HEK293T (cell line): ENCODE measurements around the gene BCCIP.

Experiments
- CTCF ChIA-PET: fragments of 350-600 bp; formaldehyde crosslinking; extraction: SDS; loops from one replicate; lab custom pipeline; 2021; ENCODE audit warnings: antibody characterized with exemption, inconsistent platforms; lab: Yijun Ruan, JAX
- POLR2A ChIA-PET: fragments of 350-600 bp; formaldehyde crosslinking; extraction: SDS; loops from one replicate; lab custom pipeline; 2020; ENCODE audit warnings: antibody characterized with exemption, inconsistent platforms; lab: Yijun Ruan, JAX
- DNase-seq: peaks from one replicate; pipeline ENCODE4 v3.0.0; 2012; ENCODE audit warnings: mixed read lengths; ENCODE audit errors: extremely low spot score
- ARNT ChIP-seq: fragments of 450-650 bp; IDR thresholded peaks from 2 replicates; pipeline ENCODE4 v1.6.1; 2017; ENCODE audit warnings: mild to moderate bottlenecking
- BHLHE40 ChIP-seq: fragments of 450-650 bp; IDR thresholded peaks from 2 replicates; pipeline ENCODE4 v1.6.1; 2016; ENCODE audit warnings: mild to moderate bottlenecking, moderate library complexity, borderline replicate concordance
- CTBP1 ChIP-seq: fragments of 450-650 bp; IDR thresholded peaks from 2 replicates; pipeline ENCODE4 v1.6.1; 2016; ENCODE audit warnings: borderline replicate concordance
- ELF4 ChIP-seq: fragments of 450-650 bp; IDR thresholded peaks from 2 replicates; pipeline ENCODE4 v1.6.1; 2017; ENCODE audit warnings: antibody characterized with exemption
- FOXA1 ChIP-seq: fragments of 450-650 bp; IDR thresholded peaks from 2 replicates; pipeline ENCODE4 v1.6.1; 2016; ENCODE audit warnings: mild to moderate bottlenecking
- FOXK2 ChIP-seq: fragments of 450-650 bp; IDR thresholded peaks from 2 replicates; pipeline ENCODE4 v1.6.1; 2016; ENCODE audit warnings: mild to moderate bottlenecking
- FOXM1 ChIP-seq: fragments of 450-650 bp; IDR thresholded peaks from 2 replicates; pipeline ENCODE4 v1.6.1; 2017; ENCODE audit warnings: mild to moderate bottlenecking, borderline replicate concordance
- HDGF ChIP-seq: fragments of 450-650 bp; IDR thresholded peaks from 2 replicates; pipeline ENCODE4 v1.6.1; 2017; ENCODE audit warnings: antibody characterized with exemption, borderline replicate concordance
- L3MBTL2 ChIP-seq: fragments of 450-650 bp; conservative IDR thresholded peaks from 2 replicates; pipeline ENCODE4 v1.6.1; 2016; ENCODE audit warnings: mild to moderate bottlenecking
- LEF1 ChIP-seq: fragments of 450-650 bp; IDR thresholded peaks from 2 replicates; pipeline ENCODE4 v1.6.1; 2017; ENCODE audit warnings: mild to moderate bottlenecking, borderline replicate concordance
- NFRKB ChIP-seq: fragments of 450-650 bp; IDR thresholded peaks from 2 replicates; pipeline ENCODE4 v1.6.1; 2016; ENCODE audit warnings: mild to moderate bottlenecking, moderate library complexity
- SP1 ChIP-seq: fragments of 450-650 bp; IDR thresholded peaks from 2 replicates; pipeline ENCODE4 v1.6.1; 2017
- SUZ12 ChIP-seq: fragments of 450-650 bp; IDR thresholded peaks from 2 replicates; pipeline ENCODE4 v1.6.1; 2016; ENCODE audit warnings: mild to moderate bottlenecking
- TARDBP ChIP-seq: fragments of 450-650 bp; IDR thresholded peaks from 2 replicates; pipeline ENCODE4 v1.6.1; 2016
- ZNF384 ChIP-seq: fragments of 450-650 bp; IDR thresholded peaks from 2 replicates; pipeline ENCODE4 v1.6.1; 2016
- TF ChIP-seq, protein P1 (sequence below): fragments of 450-650 bp; IDR thresholded peaks from 2 replicates; pipeline ENCODE4 v1.6.1; 2016

Gene BCCIP

DNA sequence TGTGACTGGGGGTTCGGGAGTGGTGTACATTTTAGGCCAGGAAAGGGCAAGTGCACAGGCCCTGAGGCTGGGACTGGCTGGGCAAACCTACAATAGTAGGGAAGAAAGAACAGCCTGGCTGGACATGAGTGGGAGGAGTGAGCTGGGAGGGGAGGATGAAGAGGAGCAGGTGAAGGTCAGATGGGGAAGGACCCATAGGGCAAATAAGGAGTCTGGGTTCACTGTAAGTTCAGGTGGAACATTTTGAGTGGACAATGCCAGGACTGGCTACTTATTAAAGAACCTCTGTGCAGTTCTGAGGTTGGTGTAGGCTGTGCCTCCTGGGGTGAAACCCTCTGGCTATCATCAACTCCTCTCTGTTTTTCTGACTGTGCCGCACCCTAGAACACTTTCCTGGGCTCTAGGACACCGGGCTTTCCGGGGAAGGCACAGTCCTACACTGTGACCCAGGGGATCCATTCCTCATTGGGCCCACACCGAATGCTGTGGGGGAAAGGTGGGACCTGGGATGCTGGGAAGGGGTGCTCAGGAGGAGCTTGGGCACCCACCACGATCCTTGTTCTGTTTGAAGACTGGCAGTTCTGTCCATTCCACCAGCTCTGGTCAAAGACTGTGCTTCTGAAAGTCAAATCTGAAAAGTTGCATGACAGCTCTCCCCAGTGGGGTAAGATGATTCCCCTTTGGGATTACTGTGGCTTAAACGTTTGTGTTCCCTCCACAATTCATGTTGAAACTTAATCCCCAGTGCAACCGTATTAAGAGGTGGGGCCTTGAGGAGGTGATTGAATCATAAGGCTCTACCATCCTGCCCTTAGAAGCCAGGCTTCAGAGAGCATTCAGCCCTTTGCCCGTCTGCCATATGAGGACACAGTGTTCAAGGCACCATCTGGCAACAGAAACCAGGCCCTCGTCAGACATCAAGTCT, 43.7 kb upstream of the BCCIP start:
- ChIA-PET CTCF (no interaction called here), POLR2A (no interaction called here)
- no peak for DNase-seq
- no peak for TF ChIP-seq L3MBTL2
- TF ChIP-seq FOXK2: no peak
- no peak for TF ChIP-seq HDGF
- TF ChIP-seq ELF4: no peak
- no peak for TF ChIP-seq ARNT
- no peak for TF ChIP-seq FOXA1
- TF ChIP-seq ZNF384: no peak
- TF ChIP-seq FOXM1: no peak
- no peak for TF ChIP-seq TARDBP
- TF ChIP-seq, protein P1, sequence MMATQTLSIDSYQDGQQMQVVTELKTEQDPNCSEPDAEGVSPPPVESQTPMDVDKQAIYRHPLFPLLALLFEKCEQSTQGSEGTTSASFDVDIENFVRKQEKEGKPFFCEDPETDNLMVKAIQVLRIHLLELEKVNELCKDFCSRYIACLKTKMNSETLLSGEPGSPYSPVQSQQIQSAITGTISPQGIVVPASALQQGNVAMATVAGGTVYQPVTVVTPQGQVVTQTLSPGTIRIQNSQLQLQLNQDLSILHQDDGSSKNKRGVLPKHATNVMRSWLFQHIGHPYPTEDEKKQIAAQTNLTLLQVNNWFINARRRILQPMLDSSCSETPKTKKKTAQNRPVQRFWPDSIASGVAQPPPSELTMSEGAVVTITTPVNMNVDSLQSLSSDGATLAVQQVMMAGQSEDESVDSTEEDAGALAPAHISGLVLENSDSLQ: no peak
- TF ChIP-seq NFRKB: no peak
- no peak for TF ChIP-seq CTBP1
- TF ChIP-seq BHLHE40: no peak
- TF ChIP-seq SP1: no peak
- TF ChIP-seq SUZ12: no peak
- no peak for TF ChIP-seq LEF1

DNA sequence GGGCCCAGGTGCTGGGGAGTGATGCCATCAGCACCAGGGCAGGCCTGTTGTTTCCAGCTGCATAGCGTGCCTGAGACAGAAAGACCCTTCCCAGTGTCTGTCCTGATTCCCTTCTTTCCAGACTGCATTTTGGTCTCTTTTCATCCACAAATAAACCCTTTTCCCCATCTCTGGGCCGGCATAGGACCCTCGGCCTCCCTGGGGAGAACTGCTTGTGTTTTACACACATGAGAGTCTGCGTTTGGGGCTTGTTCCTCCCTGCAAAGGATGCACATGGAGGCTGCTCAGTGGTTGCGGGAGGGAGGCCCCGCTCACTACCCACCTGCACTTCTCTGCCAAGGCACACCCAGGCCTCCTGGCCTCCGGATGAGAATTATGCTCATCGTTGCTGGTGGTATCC, 42.0 kb upstream of the BCCIP start:
- ChIA-PET POLR2A (no interaction called here), CTCF (no interaction called here)

DNA sequence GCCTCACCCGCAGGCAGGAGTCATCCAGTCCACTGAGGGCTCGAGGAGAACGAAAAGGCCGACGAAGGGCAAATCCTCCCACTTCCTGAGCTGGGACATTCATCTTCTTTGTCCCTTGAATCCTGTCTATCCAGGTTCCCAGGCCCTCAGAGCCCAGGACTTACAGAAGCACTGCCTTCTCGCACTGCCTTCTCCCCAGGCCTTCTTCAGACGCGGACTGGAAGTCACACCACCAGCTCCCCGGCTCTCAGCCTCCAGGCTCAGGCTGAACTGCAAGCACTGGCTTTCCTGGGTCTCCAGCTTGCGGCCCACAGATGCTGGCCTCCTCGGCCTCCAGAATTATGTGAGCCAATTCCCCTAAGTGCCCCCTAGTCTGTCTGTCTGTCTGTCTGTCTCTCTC, 41.3 kb upstream of the BCCIP start:
- ChIA-PET POLR2A (no interaction called here), CTCF (no interaction called here)

More for the DNA sequence above, 42.0 kb upstream of the BCCIP start:
- no peak for DNase-seq
- TF ChIP-seq ARNT: no peak

DNA sequence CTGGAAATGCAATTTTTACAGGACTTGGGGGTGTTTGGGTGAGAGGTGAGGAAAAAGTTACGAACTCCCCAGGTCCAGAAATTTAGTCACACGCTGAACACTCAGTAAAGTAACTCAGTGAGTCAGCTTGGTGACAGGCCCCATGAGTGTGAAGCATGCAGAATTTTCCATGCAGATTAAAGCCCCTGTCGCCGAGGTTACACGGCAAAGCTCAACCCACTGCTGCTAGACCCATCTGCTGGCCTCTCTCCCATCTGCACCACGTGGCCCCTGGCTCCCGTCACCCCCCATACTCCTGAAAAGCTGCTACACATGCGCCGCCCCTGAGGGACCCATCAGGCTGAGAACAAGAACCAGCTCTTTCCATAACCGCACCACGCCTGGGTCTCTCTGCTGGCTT, 40.7 kb upstream of the BCCIP start:
- TF ChIP-seq CTBP1 (no peak), BHLHE40 (no peak), L3MBTL2 (no peak), ZNF384 (no peak), FOXA1 (no peak), SP1 (no peak)
- CTCF ChIA-PET: interaction anchor here (0.6 kb wide), 1 partner anchor 1242 kb away, joined by 3 read pairs; no protein-coding TSS in a partner anchor
- POLR2A ChIA-PET: no interaction called here
- no peak for DNase-seq

More for the DNA sequence above, 41.3 kb upstream of the BCCIP start:
- TF ChIP-seq LEF1 (no peak), TARDBP (no peak), BHLHE40 (no peak), FOXK2 (no peak), NFRKB (no peak), ARNT (no peak), CTBP1 (no peak), HDGF (no peak), SP1 (no peak), ELF4 (no peak), SUZ12 (no peak), FOXM1 (no peak), FOXA1 (no peak)
- TF ChIP-seq, protein P1: no peak
- no peak for DNase-seq

DNA sequence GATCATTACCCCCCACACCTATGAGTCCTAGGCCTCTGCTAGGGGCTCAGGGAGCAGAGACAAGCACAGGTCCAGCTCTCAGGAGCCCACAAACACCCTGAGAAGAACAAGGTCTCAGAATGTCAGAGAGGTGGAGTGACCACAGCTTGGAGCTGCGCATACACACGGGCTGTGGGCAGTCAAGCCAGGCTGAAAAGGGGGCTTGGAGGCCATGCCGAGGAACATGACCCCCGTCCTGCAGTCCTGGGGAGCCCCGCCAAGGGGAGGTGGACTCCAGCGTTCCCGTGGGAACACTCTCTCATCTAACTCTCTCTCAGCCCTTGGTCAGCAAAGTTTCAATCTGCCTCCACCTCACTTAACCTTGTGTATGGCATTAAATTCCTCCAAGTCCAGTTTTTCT, 39.9 kb upstream of the BCCIP start:
- DNase-seq: no peak
- ChIA-PET POLR2A (no interaction called here), CTCF (no interaction called here)
- TF ChIP-seq BHLHE40 (no peak), FOXK2 (no peak), ARNT (no peak), FOXA1 (no peak), L3MBTL2 (no peak), SUZ12 (no peak), NFRKB (no peak), CTBP1 (no peak), HDGF (no peak), ELF4 (no peak), ZNF384 (no peak), TARDBP (no peak), FOXM1 (no peak), SP1 (no peak)
- TF ChIP-seq, protein P1: no peak

DNA sequence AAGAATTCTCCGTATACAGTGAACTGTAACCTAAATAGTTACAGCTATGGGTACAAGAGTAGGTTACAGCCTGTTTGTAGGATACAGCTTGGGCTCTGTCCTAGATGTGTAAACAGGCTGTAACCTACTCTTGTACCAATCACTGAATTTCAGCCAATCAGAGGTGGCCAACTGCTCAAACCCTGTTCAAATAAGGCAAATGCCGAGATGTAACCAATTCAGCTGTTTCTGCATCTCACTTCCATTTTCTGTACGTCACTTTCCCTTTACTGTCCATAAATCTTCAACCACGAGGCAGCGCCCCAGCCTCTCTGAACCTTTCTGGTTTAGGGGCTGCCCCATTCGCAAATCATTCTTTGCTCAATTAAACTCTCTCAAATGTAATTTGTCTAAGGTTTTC, 39.4 kb upstream of the BCCIP start:
- no peak for DNase-seq
- ChIA-PET CTCF (no interaction called here), POLR2A (no interaction called here)
- TF ChIP-seq SUZ12 (no peak), SP1 (no peak), ZNF384 (no peak), ELF4 (no peak), FOXM1 (no peak), BHLHE40 (no peak), HDGF (no peak), FOXK2 (no peak), CTBP1 (no peak)
- TF ChIP-seq, protein P1: no peak
